GM12878 (cell line): ENCODE measurements around the gene HDAC2. TPM values are rescaled to one million over a fixed set of nuclear protein-coding genes. Genes with fewer than 3 reads are reported as not detected.

ENCODE experiments used
- ATAC-seq: fragments of 200-7000 bp; cut with Tn5 transposase; 3 replicates; pipeline ENCODE4 v1.9.1; 2020; ENCODE audit warnings: mild to moderate bottlenecking, moderate library complexity
- BruUV-seq: library from RNA; stranded (reverse); fragments of 400-500 nt; replicated peaks from 2 replicates; lab custom pipeline; 2021; lab: Mats Ljungman, UMichigan
- CTCF ChIA-PET: fragments of 300-600 bp; sonication (Branson Sonifier 250); formaldehyde crosslinking; extraction: SDS; loops from one replicate; lab custom pipeline; 2021; ENCODE audit warnings: inconsistent platforms; lab: Yijun Ruan, JAX
- POLR2A ChIA-PET: fragments of 350-600 bp; formaldehyde crosslinking; extraction: SDS; loops from one replicate; lab custom pipeline; 2021; ENCODE audit warnings: inconsistent platforms; lab: Charles Lee
- RAD21 ChIA-PET: fragments of 300-600 bp; sonication (Branson Sonifier 250); formaldehyde crosslinking; loops from one replicate; lab custom pipeline; 2023; ENCODE audit warnings: antibody characterized with exemption; ENCODE audit not compliant: unreplicated experiment; lab: Charles Lee
- SMC1A ChIA-PET: fragments of 300-600 bp; sonication (Branson Sonifier 250); formaldehyde crosslinking; loops from one replicate; lab custom pipeline; 2023; ENCODE audit not compliant: unreplicated experiment, uncharacterized antibody; lab: Charles Lee
- DNase-seq: peaks from one replicate; pipeline ENCODE4 v3.0.0-alpha.2; 2011; ENCODE audit warnings: low read depth, low spot score
- FAIRE-seq: peaks from 3 replicates; lab custom pipeline; 2011; peaks lifted over from hg19 to GRCh38; lab: Jason Lieb, UNC
- H2AFZ ChIP-seq: 2 replicates; pipeline ENCODE4 v1.6.0; 2011; ENCODE audit warnings: low read depth, low read length, control low read depth; ENCODE audit not compliant: control insufficient read depth
- H3K27ac ChIP-seq: 2 replicates; pipeline ENCODE4 v1.5.1; 2011; ENCODE audit warnings: control low read depth; ENCODE audit not compliant: control insufficient read depth, insufficient read depth
- H3K27me3 ChIP-seq, 2 experiments: replicated peaks in 1 of 2; 2 replicates each; pipeline versions ENCODE4 v1.6.0 to v1.6.1; 2011; ENCODE audit warnings: low read length in 1 of 2; ENCODE audit not compliant: control insufficient read depth in 2 of 2, insufficient read depth in 2 of 2
- H3K36me3 ChIP-seq, 2 experiments: 2 replicates each; pipeline ENCODE4 v1.5.1; 2011; ENCODE audit warnings: low read length in 1 of 2; ENCODE audit not compliant: control insufficient read depth in 2 of 2, insufficient read depth in 2 of 2
- H3K4me1 ChIP-seq: 2 replicates; pipeline ENCODE4 v1.6.1; 2011; ENCODE audit warnings: mild to moderate bottlenecking, low read length, moderate library complexity, mixed read lengths; ENCODE audit not compliant: control insufficient read depth, insufficient read depth
- H3K4me2 ChIP-seq: 2 replicates; pipeline ENCODE4 v1.6.0; 2011; ENCODE audit warnings: control low read depth; ENCODE audit not compliant: control insufficient read depth, insufficient read depth
- H3K4me3 ChIP-seq: fragments of 200-600 bp; sonication (generic); 2 replicates; pipeline ENCODE4 v1.5.1; 2016
- H3K79me2 ChIP-seq: 2 replicates; pipeline ENCODE4 v1.6.0; 2011; ENCODE audit warnings: low read length; ENCODE audit not compliant: control insufficient read depth, insufficient read depth
- H3K9ac ChIP-seq: 2 replicates; pipeline ENCODE4 v1.8.0; 2011; ENCODE audit warnings: low read length, control low read depth, mixed read lengths; ENCODE audit not compliant: control insufficient read depth, insufficient read depth
- H3K9me3 ChIP-seq: replicated peaks from 3 replicates; pipeline ENCODE4 v1.5.1; 2011; ENCODE audit warnings: mild to moderate bottlenecking, low read length; ENCODE audit not compliant: control insufficient read depth, insufficient read depth
- H4K20me1 ChIP-seq: 2 replicates; pipeline ENCODE4 v1.6.0; 2011; ENCODE audit not compliant: control insufficient read depth, insufficient read depth
- CBX5 ChIP-seq: sonication (generic); IDR thresholded peaks from 2 replicates; pipeline ENCODE4 v1.6.1; 2016; ENCODE audit warnings: low read depth, moderate library complexity, mild to moderate bottlenecking, inconsistent platforms
- HDGF ChIP-seq: fragments of 450-650 bp; IDR thresholded peaks from 2 replicates; pipeline ENCODE4 v1.6.1; 2016; ENCODE audit warnings: antibody characterized with exemption
- NR2F1 ChIP-seq: fragments of 450-650 bp; conservative IDR thresholded peaks from 2 replicates; pipeline ENCODE4 v1.6.1; 2017; ENCODE audit warnings: mild to moderate bottlenecking
- TBL1XR1 ChIP-seq: IDR thresholded peaks from 2 replicates; pipeline ENCODE4 v1.6.1; 2012; ENCODE audit warnings: low read depth, low read length, improper control_type of control experiment
- ZZZ3 ChIP-seq: IDR thresholded peaks from 2 replicates; pipeline ENCODE4 v1.6.1; 2011; ENCODE audit warnings: low read depth; ENCODE audit not compliant: control insufficient read depth, insufficient read length
- WGBS: methylation state at CpG from one replicate; pipeline ENCODE4 v1.1.6; 2016; ENCODE audit warnings: low lambda C conversion rate; ENCODE audit not compliant: insufficient replicate concordance, insufficient coverage; ENCODE audit errors: missing lambda C conversion rate; 5-methylcytosine and 5-hydroxymethylcytosine counted together
- in situ Hi-C: fragments of 300-500 bp; cut with MboI; formaldehyde crosslinking; loops from 9 replicates; pipeline ENCODE4 v1.14.3; 2018; ENCODE audit warnings: mixed read lengths
- intact Hi-C: fragments of 100-400 bp; cut with micrococcal nuclease; formaldehyde crosslinking; loops from one replicate; pipeline ENCODE4 v1.14.2; 2022; ENCODE audit not compliant: unreplicated experiment
- polyA plus RNA-seq, 11 experiments: library from polyadenylated mRNA; depleted of rRNA in 4 of 11; unstranded in 6 of 11; stranded (reverse) in 5 of 11; fragments of >200 nt; fragmentation: Nextera tagmentation in 4 of 11; fragmentation: Illumina TruSeq in 1 of 11; extraction: Ambion mirVana in 4 of 11; extraction: Trizol in 1 of 11; gene quantifications; 1 replicate in 1 of 11; 2 replicates in 10 of 11; pipeline versions ENCODE4 v1.2.1 to v1.2.3, GENCODE V29; 2011 to 2016; ENCODE audit warnings: inconsistent platforms in 2 of 11, missing spikeins in 2 of 11, low read depth in 1 of 11
- total RNA-seq, 4 experiments: library from RNA; depleted of rRNA in 3 of 4; stranded (reverse); fragments of >200 nt in 3 of 4; fragmentation: Illumina TruSeq in 1 of 4; extraction: Trizol in 1 of 4; gene quantifications; 2 replicates each; pipeline versions ENCODE4 v1.2.1 to v1.2.3, GENCODE V29; 2013 to 2021
- TF ChIP-seq, protein P1 (sequence below): fragments of 450-650 bp; IDR thresholded peaks from 2 replicates; pipeline ENCODE4 v1.6.1; 2018; ENCODE audit warnings: borderline replicate concordance, mild to moderate bottlenecking; ENCODE audit not compliant: partially characterized antibody
- TF ChIP-seq, protein P2 (sequence below), 3 experiments: IDR thresholded peaks in 2 of 3; conservative IDR thresholded peaks in 1 of 3; 2 replicates each; pipeline ENCODE4 v1.5.1; 2011; ENCODE audit warnings: low read depth in 3 of 3, low read length in 3 of 3, mild to moderate bottlenecking in 3 of 3, control low read depth in 2 of 3, moderate library complexity in 2 of 3, inconsistent platforms in 1 of 3, mixed read lengths in 1 of 3; ENCODE audit not compliant: control insufficient read depth in 2 of 3, insufficient read depth in 1 of 3; ENCODE audit errors: extremely low read depth in 1 of 3
- TF ChIP-seq, protein P3 (sequence below): fragments of 450-650 bp; IDR thresholded peaks from 2 replicates; pipeline ENCODE4 v1.6.1; 2017; ENCODE audit warnings: borderline replicate concordance

The HDAC2 gene
- total and polyA plus RNA-seq, 10 of the 15 experiments (the other 5 are each of a cell fraction or from before 2014, with no cell fraction given) = 40.4 to 210 (median 114) TPM

DNA sequence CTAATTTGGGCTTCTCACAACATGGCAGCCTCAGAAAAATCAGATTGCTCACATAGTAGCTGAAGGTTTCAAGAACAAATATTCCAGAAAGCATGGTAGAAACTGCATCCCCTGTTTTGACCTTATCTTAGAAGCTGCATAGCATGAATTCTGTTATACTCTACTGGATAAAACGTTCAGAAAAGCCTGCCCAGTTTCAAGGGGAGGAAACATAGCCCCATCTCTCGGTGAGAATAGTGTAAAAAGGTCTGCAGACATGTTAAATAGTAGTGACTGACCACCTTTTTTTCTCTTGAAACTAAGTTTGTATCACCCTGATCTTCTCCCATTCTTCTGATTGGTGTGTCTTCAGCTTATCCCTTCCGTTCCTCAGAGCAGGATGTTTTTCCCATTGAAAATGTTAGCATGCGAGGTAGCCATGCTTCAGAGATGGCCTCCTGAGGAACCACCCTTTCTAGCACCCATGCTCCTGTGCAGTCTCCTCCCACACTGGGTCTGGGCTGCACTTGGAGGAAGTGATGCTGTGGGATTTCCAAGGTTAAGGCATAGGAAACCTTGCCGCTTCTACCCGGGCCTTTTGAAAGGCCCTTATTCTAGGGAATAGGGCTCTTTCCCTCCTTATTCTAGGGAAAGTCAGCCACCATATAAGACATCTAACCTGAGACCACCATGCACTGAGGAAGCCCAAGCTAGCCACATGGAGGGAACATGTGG is 63.7 kb downstream of the HDAC2 start:
- Histone ChIP-seq H3K4me2 (no peak overlapping the region), H3K79me2 (no peaks in the 10 kb centered on the region), H3K27ac (no peak overlapping the region), H2AFZ (peak overlapping the region; percentile 15; the same call in 1 of the 2 replicates), H3K27me3 (no peaks in the 10 kb centered on the region), H3K4me3 (no peak overlapping the region), H3K36me3 (no peaks in the 10 kb centered on the region), H3K9ac (no peak overlapping the region), H4K20me1 (no peaks in the 10 kb centered on the region), H3K4me1 (no peaks in the 10 kb centered on the region), H3K9me3 (no peaks in the 10 kb centered on the region)
- 76% methylated on average over 6 of the region's 6 CpGs for WGBS
- FAIRE-seq (no peak), DNase-seq (no peak), ATAC-seq (peak; percentile 53)
- ChIA-PET RAD21 (interaction anchor here (0.9 to 2.8 kb wide), 13 partner anchors 27 to 1365 kb away, joined by 3 to 12 read pairs (median 4); no protein-coding TSS in a partner anchor), SMC1A (interaction anchor here (1.0 to 4.2 kb wide), 18 partner anchors 9 to 1128 kb away, joined by 3 to 28 read pairs (median 4); no protein-coding TSS in a partner anchor), CTCF (interaction anchor here (0.6 to 5.2 kb wide), 29 partner anchors 9 to 1570 kb away, joined by 3 to 40 read pairs (median 4); no protein-coding TSS in a partner anchor), POLR2A (no interaction called here)
- TF ChIP-seq, protein P1, sequence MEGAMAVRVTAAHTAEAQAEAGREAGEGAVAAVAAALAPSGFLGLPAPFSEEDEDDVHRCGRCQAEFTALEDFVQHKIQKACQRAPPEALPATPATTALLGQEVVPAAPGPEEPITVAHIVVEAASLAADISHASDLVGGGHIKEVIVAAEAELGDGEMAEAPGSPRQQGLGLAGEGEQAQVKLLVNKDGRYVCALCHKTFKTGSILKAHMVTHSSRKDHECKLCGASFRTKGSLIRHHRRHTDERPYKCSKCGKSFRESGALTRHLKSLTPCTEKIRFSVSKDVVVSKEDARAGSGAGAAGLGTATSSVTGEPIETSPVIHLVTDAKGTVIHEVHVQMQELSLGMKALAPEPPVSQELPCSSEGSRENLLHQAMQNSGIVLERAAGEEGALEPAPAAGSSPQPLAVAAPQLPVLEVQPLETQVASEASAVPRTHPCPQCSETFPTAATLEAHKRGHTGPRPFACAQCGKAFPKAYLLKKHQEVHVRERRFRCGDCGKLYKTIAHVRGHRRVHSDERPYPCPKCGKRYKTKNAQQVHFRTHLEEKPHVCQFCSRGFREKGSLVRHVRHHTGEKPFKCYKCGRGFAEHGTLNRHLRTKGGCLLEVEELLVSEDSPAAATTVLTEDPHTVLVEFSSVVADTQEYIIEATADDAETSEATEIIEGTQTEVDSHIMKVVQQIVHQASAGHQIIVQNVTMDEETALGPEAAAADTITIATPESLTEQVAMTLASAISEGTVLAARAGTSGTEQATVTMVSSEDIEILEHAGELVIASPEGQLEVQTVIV = no peak
- TF ChIP-seq, protein P2, sequence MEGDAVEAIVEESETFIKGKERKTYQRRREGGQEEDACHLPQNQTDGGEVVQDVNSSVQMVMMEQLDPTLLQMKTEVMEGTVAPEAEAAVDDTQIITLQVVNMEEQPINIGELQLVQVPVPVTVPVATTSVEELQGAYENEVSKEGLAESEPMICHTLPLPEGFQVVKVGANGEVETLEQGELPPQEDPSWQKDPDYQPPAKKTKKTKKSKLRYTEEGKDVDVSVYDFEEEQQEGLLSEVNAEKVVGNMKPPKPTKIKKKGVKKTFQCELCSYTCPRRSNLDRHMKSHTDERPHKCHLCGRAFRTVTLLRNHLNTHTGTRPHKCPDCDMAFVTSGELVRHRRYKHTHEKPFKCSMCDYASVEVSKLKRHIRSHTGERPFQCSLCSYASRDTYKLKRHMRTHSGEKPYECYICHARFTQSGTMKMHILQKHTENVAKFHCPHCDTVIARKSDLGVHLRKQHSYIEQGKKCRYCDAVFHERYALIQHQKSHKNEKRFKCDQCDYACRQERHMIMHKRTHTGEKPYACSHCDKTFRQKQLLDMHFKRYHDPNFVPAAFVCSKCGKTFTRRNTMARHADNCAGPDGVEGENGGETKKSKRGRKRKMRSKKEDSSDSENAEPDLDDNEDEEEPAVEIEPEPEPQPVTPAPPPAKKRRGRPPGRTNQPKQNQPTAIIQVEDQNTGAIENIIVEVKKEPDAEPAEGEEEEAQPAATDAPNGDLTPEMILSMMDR (IDR thresholded peaks at IDR 0.05 in 2 of 3, conservative IDR thresholded peaks at IDR 0.05 in 1 of 3; ENCODE audit: control insufficient read depth in 2 of 3, extremely low read depth in 1 of 3, insufficient read depth in 1 of 3, low read depth in 3 of 3, low read length in 3 of 3) = peak in 1 of 3 experiments; percentile 11; a peak in 2 of 6 replicates
- no peak for TF ChIP-seq NR2F1
- TF ChIP-seq TBL1XR1 = no peak
- no peak for TF ChIP-seq HDGF
- no peak for TF ChIP-seq CBX5
- TF ChIP-seq, protein P3, sequence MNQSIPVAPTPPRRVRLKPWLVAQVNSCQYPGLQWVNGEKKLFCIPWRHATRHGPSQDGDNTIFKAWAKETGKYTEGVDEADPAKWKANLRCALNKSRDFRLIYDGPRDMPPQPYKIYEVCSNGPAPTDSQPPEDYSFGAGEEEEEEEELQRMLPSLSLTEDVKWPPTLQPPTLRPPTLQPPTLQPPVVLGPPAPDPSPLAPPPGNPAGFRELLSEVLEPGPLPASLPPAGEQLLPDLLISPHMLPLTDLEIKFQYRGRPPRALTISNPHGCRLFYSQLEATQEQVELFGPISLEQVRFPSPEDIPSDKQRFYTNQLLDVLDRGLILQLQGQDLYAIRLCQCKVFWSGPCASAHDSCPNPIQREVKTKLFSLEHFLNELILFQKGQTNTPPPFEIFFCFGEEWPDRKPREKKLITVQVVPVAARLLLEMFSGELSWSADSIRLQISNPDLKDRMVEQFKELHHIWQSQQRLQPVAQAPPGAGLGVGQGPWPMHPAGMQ = no peak
- no peak for TF ChIP-seq ZZZ3
- intact Hi-C loops = loop anchor here (5.0 to 10.0 kb wide), 2 partner anchors 1030 to 1722 kb away; no protein-coding TSS in a partner anchor
- in situ Hi-C loops = loop anchor here (25.0 kb wide), 1 partner anchor 1720 kb away; no protein-coding TSS in a partner anchor
- BruUV-seq = no TSS peak
